T-helper 9 cell (primary cell): Measurements from ENCODE around the gene SPP2.

Experiments used
- DNase-seq: peaks from one replicate; pipeline ENCODE4 v3.0.0-alpha.2; 2020

The SPP2 gene

GRCh38 chr2:234044157-234044556, 6.3 kb upstream of the SPP2 start:
- DNase-seq, result no peak

DNA sequence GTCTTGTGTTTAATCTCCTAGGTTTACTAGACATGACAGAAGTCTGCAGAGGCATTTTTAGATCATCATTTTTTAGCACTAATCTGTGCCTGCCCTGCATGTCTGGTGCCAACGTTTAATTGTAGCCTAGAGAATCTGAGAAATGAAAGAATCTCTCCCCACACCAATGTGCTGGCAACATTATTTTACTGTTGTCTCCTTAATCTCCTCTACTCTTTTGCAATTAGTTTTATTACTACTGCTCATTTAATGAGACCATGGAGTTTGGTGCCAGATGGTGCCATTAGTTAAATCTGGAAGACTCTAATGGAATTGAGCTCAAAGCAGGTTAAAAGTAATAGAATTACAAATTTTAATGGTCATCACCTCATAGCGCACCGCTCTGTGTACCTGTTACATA, 4.0 kb upstream of the SPP2 start:
- DNase-seq, result no peak

GRCh38 chr2:234047361-234047760, 3.1 kb upstream of the SPP2 start:
- DNase-seq, result no peak

DNA sequence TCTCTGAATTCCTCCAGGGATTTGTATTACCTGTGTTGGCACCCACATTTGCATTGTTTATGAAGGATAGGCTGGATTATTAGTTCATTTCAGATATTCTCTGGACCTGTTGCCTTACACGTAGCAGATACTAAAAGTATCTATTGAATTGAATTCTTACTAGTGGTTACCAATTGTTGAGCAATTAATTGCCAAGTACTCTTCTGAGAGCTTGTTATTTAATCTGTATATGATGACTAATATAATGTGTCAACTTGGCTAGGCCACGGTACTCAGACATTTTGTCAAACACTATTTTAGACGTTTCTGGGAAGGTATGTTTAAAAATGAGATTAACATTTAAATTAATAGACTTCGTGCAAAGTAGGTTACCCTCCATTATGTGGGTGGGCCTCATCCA, 2.5 kb upstream of the SPP2 start:
- DNase-seq, result no peak

GRCh38 chr2:234051374-234052070, 1.0 kb downstream of the SPP2 start:
- DNase-seq, result no peak

GRCh38 chr2:234058881-234059280, 8.4 kb downstream of the SPP2 start:
- no peak for DNase-seq

DNA sequence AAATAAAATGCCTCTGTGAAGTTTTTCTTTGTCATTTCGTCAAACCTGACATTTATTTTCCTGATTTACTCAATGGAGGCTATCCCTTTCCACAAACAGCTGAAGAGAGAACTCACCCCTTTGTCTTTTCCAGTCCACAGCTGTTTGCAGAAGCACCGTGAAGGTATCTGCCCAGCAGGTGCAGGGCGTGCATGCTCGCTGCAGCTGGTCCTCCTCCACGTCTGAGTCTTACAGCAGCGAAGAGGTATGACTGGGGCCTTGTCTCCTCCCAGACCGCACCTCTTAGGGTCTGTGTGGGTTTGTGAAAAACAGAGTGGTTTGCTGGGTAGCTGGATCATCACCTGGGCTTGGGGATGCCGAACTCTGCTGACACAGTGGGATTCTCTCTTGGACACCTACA, 9.7 kb downstream of the SPP2 start:
- DNase-seq, result no peak

DNA sequence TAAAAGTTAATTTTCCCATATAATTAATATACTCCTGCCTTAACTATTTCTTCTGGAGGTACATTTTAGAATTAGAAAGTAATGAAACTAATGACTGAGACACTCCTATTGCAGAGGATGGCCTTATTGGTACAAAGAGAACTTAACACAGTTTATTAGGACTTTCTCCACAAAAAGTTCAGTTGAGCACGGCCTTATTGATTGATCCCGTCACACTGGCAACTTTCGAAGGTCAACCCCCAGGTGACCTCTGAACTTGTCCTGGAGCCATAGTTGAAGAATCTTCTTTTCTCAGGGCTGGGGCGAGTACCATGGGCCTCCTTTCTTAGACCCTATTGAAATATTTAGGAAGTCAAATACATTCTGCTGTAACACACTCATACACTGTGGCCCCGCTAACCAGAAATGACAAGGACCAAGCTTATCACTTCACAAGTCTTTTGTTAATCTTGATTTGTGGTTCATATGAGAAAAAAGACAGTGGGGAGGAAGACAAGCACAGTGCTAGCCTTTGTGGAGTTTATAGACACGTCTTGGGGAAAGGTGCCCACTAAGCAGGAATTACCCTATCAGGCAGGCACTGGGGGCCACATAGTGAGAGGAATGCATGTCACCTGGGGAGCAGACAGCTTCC, 11.2 kb downstream of the SPP2 start:
- no peak for DNase-seq

GRCh38 chr2:234066587-234066986, 16.1 kb downstream of the SPP2 start:
- DNase-seq, result no peak

DNA sequence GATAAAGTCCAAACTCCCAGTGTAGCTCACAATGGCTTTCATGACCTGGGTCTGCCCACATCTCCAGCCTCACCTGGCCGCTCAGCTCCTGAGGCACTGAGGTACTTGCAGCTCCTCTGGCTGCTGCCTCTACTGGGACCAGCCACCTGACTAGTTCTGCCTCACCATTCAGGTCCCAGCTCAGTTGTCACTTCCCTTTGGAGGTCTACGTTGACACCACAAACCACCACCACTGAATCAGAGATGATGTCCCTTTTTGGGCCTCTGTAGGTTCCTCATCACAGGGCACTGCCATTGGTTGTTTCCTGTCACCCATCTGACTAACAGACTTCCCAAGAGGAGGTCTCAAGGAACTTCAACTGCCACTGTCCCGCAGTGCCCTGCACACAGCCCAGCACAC, 21.2 kb downstream of the SPP2 start:
- DNase-seq, result no peak

GRCh38 chr2:234072454-234072853, 22.0 kb downstream of the SPP2 start:
- DNase-seq, result no peak

DNA sequence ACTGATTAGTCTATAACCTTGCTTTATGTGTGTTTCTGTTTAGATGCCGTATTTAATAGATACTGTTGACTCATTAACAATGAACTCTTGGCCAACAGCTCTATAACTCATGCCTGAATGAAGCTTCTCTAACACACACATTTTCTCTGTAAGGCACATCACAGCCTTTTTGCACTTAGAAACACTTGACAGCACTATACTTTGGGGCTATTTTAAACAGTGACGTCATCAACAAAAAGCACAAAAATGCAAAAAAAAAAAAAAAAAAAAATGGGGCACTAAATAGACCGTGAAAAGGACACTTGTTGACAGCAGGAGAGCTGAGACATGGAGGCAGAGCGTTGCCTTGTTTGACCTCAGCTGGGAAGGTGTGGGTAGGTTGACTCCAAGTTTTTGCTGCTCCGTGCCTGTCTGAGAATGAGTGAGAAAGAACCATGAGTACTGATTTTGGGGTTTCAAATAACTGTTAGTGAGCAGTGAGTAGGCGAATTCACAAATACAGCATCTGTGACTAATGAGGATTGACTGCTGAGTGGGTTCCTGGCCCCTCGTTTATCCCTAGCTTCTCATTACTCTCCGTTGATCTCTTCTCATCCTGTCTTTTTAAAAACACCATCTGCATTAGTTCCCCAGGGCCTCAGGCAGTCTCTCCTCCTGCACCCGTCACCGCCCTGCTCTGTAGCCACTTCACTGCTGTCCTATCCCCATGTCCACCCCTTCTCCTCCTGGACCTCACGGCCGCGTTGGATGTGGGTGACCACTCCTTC, 24.4 kb downstream of the SPP2 start:
- DNase-seq, result no peak

DNA sequence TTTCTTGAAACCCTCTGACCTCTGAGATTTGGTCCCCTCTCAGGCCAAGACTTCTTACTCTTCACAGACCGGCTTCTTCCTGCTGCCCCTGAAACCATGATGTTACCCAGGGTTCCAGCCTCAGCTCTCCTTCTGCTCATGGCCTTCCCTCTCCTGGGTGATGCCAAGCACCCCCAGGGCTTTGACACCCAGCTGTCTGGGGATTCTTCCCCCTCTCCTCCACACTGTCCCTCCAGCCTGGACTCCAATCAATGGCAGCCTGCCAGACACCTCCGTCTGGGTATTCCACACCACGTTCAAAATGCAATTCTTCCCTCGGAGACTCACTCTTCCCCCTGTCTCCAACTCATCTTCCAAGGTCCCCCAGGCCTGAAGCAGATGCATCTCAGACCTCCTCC, 25.0 kb downstream of the SPP2 start:
- DNase-seq, result no peak

- DNase-seq, result no peak
Measured at GRCh38 chr2:234075947-234076346, 25.4 kb downstream of the SPP2 start.

GRCh38 chr2:234076451-234076850, 25.9 kb downstream of the SPP2 start:
- DNase-seq, result no peak

GRCh38 chr2:234078129-234078528, 27.6 kb downstream of the SPP2 start:
- DNase-seq, result no peak

DNA sequence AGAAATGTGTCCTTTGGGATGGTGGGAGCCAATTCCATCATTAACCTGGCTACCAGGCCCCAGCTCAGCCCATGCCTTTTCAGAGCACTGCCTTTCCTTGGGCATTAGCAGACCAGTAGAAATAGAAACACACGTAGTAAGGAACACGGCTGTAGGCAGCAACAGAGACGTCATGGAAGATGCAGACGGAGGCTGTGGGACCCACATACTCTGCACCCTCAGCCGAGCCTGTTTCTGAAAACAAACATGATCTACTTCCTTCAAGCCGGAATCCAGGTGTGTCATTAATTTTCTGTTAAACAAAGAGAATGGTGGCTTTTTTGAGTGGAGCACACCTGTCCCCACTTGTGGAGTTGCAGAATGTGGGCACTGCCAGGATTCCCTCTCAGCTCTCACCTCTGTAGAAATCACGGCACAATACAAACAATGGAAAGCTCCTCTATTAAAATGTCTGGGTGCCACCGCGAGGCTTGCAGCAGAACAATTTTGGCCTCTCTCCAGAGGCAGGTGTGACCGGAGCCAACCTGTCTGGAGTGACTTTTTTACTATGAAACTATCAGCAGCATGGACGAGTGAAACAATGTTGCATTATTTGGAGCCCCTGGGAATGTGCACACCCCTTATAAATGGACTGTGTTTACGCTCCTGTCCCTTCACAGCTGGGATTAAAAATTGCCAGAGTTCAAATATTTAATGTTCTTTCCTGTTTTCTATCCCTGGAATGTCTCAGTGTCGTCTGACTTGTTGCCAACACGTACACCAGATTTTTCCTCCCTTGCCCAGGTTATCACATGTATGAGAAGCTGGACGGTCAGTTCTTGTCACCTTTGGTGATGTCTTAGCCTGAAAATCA, 31.7 kb downstream of the SPP2 start:
- no peak for DNase-seq

- DNase-seq, result no peak
Measured at GRCh38 chr2:234083572-234084348, 33.3 kb downstream of the SPP2 start.

DNA sequence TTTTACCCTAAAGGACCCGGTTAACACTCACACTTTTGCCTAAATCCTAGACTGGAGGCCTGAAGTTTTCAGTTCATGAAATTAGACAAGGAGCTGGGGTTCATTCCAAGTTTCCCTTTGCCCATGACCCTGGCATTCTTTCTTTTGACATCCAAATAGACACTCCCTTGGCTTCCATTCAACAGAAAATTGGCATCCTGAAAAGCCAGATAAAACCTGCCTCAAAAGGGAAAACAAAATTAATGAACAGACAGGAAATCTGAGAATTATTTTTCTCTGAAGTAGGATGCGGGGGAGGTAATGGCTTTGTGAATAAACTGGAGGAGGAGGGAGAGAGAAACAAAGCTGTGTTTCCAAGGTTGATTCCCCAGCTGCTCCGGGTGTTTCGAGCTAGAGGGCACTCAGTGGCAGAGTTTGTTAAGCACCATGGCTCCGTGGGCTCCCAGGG, 41.0 kb downstream of the SPP2 start:
- DNase-seq, result no peak

GRCh38 chr2:234091883-234092282, 41.4 kb downstream of the SPP2 start:
- no peak for DNase-seq

- DNase-seq, result no peak
Measured at GRCh38 chr2:234092344-234092743, 41.8 kb downstream of the SPP2 start.

- DNase-seq, result no peak
Measured at GRCh38 chr2:234095301-234095700, 44.8 kb downstream of the SPP2 start.
